GOT3 (cell line): ENCODE data around the gene SKOR1.

Source experiments
- DNase-seq: peaks from one replicate; lab custom pipeline; 2025; ENCODE audit warnings: mixed read lengths; lab: John Stamatoyannopoulos, UW

SKOR1 gene

DNA sequence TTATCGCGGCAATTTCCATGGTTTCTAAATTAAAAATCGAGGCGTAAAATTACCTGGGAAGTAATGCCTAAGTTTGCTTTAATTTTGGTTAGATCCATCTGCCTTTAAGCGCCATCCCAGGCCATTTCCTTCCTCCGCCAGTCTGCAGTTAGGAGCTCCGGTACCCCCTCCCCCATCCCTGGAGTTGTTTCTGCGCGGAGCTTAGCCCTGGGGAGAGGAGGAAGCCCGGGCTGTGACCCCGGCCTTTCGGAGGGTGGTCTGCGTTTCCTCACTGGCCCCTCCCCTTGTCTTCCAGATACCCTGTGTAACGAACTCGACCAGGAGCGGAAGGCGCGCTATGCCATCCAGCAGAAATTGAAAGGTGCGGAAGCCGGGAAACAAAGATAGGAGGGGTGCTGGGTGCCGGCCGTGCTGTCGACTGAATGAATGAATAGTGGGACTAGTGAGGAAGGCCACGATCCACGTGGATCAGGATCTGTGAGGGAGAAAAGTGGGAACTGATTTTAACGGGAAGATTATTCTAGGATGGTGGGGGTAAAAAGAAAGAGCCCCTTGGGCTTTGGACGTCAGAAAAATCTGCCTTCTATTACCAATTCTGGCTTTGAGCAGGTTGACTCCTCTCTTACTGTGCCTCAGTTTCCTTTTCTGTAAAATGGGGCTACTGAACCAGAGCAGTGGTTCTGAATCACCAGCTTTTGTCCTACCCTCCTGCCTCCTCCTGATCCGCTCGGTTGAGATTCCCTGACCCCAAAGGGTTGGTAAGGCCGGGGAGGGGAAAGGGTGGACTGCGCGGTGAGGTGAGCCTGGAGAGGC, 7.8 kb downstream of the SKOR1 start:
- DNase-seq: no peak

DNA sequence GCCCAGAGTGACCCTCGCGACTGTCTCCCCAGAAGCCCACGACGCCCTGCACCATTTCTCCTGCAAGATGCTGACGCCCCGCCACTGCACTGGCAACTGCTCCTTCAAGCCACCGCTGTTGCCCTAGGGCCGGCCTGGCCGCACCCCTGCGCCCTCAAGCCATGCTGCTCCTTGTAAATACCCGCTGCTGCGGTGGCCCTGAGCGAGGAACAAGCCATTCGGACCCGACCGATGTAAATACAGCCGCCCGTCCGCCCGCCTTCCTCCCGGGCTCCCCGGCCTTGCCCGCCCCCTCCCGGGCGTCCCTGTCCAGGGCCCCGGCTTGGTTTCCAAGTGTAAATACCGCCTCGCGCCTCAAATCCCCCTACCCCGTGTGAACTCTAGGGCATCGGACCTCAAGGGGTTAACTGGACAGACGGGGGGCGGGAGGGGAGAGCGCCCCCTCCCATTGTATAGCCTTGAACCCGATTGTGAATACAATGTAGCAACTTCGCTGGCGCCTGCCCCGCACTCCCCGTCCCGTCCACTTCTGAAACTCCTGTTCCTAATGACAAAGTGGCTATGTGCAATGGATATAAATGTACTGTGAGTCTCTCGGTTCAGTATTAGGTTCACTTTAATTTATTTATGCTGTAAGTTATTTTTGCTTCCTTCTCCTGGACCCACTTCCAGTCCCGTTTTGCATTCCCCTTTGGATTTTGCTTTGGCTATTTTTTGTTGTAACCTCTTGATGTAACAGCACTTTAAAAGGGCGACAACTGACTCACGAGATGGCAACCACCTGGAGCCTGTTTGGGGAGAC, 8.6 kb downstream of the SKOR1 start:
- no peak for DNase-seq

DNA sequence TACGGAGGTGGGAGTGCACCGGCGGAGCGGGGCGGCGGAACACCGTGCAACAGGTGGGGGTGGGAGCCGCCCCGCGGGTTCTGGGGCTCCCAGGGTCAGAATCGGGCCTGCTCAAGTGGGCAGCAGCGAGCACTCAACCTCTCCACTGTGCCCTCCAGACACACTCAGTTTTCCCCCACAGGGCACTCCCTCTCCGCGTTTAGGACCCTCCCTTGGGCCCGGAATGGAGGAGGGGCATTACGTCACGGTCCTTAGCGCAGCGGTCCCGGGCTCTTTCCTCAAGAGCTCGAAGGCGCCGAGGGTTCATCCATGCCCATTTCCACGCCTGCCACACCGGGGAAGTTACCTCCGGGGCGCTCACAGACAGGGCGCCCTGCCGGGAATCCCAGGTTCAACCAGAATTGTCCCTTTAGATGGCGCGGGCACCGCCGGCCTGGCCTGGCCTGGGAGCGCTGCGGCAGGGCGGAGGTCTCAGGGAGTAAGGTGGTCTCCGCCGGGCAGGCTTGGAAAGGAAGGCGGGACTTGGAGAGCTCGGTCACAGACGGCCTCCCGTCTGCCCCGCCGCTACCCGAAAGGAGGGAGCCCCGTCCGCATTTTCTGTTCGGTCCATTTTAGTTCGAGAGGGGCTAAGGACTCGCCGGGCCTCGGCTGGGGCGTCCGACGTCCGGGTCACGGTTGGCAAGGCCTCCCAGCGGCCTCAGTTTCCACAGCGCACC, 9.4 kb downstream of the SKOR1 start:
- no peak for DNase-seq

DNA sequence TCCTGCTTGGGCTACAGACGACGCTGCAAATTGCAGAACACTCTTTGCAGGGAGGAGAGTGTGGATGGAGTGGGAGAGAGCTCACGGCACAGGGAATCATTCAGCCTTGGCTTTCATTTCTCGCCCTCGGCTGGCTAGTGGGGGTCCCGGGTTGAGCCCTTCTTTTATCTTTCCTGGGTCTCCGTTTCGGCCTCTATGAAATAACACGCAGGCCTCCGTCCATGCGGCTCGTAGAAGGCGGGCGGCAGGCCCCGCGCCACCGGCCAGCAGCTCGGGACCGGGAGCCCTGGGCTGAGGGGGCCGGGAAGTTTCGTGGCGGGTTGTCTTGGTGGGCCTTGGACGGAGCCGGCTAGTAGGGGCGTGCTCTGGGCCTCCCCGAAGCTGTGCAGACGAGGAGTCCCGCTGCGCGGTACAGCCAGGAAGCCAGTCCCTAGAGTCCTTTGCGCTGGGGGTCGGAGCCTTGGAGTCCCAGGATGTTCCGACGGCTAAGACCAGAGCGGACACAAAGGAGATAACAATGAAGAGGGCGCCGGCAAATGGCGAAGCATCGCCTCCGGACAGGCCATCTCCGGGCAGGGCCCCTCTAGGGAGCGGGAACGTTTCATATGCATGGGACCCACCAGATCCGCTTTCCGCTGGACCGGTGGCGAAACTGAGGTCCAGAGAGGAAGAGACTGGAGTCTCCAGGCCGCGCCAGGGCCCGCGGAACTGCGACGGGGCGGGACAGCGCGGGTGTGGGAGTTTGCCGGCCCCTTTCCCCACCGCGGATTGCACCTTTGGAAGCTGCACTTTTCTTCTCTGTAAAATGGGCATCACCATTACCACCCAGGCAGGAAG, 10.2 kb downstream of the SKOR1 start:
- no peak for DNase-seq

DNA sequence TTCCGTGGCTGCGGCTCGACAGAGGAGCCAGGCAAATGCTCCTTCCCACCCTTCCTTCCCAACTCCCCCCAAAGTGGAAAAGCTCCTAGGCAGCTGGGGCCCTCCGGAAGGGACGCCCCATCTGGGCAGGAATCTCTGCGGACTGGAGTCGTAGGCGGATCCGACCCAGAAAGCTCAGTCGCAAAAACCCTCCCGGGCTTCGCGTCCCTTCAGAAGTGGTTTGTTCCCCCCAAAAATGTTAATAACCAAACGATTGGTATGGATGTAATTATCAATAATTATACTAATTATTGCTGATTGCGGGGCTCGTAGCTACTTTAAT, 10.8 kb downstream of the SKOR1 start:
- DNase-seq: no peak

DNA sequence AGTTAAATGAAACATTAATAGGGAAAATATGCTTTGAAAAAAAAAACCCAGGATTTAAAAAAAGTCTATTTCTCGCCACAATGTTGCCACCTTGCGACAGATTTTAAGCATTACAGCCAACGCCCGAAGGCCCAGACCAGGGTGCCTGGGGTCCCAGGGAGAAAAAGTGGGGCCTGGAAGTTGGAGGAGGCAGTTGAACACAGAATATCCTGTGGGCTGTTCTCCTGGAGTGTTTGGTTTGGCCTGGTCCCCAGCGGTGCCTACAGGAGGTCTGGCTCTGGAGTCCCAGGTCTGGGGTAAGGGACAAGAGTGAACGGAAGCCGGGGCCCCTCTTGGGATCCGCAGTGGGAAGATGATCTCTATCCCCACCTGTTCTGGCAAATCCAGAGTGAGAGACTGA, 11.2 kb downstream of the SKOR1 start:
- no peak for DNase-seq

DNA sequence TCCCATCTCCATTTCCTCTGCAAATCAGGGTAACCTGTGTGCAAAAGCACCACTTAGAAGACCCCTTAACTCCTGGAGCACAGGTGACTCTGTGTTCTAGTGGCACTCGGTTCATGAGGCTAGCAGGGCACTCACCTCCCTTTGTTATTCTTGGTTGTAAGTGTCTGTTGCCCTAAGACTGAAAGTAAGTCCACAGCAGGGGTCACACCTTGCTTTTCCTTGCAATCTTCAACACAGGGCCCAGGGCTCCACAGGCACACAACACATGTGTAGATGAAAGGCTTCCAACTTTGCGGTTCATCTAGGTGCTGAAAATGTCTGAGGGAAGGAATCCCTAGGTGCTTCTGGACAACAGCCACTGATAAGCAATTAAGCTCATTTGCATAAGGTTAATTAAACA, 11.6 kb downstream of the SKOR1 start:
- DNase-seq: no peak

DNA sequence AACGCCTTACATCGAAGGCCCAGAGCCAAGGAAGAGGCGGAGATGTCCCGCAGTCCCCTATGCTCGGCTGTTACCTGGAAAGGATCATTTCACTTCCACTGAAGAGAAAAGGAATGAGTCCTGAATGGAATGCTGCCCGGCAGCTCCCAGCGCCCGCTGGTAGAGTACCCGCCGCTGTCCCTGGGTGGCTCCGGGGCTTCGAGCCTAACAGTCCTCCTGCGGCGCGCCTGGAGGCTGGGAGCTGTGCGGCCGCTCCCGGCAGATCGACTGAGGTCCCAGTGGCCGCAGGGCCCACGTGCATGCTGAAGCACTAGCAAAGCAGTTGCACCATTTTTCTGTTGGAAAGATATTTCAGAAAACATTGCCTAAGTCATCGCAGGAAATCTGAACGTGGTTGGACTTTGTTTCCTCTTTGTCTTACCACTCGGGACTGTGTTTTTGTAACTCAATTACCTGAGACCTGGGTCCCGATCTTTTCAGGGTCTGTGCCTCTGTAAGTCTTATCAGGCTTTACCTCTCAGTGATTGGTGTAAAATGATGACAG, 13.6 kb downstream of the SKOR1 start:
- DNase-seq: no peak

DNA sequence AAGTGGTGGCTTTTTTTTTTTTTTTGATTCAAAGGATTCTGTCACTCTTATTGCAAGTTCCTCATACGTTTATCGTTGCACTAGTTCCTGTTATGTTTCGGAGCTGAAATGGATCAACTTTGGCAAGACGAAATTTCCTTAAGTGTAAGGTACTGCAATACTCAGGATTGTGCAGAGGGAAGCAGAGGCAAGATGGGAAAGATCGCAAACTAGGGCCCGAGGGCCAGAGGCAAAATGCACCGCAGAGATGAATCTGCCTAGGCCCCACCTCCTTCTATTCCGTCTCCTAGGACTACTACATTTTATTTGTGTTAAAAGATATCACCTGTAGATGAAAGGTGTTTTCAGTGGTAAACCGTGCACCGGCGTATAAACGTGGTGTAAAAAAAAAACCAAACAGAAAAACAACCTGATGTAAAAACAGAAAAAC, 14.2 kb downstream of the SKOR1 start:
- DNase-seq: peak; percentile 54

DNA sequence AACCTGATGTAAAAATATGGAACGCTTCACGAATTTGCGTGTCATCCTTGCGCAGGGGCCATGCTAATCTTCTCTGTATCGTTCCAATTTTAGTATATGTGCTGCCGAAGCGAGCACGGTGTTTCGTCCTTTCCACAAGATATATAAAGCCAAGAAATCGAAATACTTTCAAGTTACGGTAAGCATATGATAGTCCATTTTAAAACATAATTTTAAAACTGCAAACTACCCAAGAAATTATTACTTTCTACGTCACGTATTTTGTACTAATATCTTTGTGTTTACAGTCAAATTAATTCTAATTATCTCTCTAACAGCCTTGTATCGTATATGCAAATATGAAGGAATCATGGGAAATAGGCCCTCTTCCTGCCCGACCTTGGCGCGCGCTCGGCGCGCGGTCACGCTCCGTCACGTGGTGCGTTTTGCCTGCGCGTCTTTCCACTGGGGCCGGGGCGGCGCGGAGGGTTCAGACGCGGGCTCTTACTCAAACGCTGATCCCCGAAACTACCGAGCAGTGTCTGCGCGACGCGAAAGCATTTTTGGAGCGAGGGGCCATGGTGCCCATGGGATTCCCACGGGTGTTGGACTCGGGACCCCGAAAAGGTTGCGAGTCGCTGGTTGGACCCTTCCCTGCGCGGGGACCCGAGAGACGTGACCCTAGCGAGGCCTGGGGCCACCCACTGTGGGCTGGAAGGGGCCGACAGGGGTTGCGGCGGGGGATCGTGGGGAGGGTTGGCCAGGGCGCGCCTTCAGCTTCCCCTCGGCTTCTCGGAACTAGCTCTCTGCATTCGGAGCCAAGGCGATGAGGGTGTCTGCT, 14.8 kb downstream of the SKOR1 start, which contains the start of gene RNU6-1:
RNU6-1 (minus strand) TSS at position 117 of the 820 bp plus-strand sequence.
- peak; percentile 60 for DNase-seq

DNA sequence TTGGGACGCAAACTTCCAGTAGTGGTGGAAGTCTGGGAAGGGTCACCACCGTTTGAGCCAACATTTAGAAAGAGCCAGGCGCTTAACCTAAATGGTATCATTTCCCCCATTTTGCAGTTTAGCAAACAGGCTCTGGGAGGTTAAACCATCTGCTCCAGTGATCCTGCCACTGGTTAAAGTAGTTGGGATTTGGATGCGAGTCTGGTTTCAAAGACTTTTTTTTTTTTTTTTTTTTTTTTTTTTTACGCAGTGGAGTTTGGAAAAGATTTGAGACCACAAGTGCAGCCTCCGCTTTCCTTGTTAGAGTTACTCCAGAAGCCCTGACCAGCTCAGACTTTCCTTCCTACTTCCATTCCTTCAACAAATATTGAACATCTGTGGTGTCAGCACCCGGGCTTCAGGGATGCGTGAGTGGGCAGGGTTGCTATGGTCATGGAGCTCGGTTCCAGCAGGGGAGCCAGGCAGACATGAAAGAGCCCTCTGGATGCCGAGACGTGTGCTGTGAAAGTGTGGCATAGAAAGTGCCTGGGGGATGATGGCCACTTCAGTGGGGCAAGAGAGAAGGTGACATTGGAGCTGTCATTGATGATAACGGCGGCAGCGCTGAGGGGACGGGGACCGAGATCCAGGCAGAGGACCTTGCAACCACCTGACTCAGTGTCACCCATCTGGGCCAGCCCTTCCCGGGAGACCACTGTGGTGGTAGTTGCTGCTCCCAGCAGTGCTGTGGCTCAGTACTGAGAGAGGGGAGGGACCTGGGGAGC, 15.6 kb downstream of the SKOR1 start:
- no peak for DNase-seq

DNA sequence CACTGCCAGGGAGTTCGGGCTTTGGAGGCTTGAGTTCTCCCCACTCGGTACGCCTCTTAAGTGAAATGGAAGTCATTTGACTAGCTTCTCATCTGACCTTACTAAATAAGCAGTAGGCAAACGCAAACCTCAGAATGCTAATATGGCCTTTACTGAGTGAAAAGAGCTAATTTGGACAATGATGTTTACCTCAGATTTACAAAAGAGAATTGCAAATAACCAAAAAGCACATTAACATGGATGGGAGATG, 16.1 kb downstream of the SKOR1 start:
- no peak for DNase-seq

DNA sequence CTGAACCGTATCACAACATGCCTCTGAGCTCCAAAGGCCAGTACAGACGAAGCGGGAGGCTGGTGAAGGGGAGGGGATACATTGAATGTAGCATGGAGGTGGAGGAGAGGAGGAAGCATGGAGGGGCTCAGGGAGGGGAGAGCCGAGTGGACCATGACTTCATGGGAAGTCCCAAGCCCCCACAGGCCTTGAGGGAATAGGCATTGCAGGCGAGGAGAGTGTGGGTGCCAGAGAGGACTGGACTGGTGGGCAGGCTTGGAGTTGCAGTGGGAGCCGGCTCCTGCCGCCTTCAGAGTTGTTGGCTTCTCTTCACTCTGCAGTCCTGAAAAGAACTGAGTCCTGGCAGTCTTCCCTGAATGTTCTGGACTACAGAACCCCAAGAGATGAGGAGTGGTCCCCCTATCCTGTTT, 17.8 kb downstream of the SKOR1 start:
- no peak for DNase-seq

DNA sequence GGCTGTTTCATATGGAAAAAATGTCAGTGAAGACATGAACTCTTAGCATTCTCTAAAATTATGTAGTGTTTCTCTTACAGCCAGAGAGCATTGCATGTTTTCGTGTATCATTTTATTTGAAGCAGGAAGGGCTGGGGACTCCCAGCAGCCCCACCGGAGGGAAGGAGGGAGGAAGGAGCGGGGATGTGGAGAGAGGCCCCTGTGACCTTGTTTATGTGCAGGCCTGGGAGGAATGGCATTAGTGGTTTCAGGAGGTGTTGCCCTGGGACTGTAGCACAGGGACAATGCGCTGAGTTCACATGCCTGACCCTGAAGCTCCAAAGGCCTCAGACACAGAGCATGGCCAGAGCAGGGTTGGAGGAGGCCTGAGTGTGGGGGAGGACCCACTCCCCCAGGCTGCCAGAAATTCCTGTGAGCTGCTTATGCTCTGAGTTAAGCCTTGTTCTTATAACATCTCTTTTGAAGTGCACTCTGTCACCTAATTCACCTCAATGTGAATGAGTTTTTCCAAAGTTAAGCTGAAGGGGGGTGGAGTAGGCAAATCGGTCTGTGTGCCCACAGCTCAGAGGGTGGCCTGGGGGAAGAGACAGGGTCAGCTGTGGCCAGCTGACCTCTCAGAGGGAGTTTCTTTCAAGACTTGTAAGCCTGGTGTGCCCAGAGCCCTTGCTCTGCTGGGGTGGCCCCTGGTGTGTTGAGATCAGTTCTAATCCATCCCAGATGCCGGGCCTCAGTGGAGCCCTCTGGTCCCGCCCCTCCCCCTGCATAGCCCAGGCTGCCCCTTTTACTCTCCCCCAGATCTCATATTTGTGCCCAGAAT, 18.5 kb downstream of the SKOR1 start:
- DNase-seq: no peak

DNA sequence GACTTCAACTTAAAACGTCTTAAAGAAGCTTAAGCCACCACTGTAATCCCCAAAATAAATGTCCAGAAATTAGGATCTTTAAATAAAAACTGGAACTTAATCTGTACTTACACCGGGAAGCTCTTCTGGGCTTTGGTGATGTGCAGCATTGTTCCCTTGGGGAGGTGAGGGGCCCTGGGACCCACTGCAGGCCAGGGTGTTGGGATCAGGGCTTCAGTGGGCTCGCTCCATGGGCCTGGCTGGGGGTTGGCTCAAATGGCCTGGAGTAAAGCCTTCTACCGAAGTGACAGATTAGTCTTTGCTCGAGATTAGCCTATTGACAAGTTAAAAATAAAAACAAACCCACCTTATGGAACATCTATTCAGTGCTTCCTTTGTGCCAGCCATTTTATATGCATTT, 20.7 kb downstream of the SKOR1 start:
- DNase-seq: no peak

DNA sequence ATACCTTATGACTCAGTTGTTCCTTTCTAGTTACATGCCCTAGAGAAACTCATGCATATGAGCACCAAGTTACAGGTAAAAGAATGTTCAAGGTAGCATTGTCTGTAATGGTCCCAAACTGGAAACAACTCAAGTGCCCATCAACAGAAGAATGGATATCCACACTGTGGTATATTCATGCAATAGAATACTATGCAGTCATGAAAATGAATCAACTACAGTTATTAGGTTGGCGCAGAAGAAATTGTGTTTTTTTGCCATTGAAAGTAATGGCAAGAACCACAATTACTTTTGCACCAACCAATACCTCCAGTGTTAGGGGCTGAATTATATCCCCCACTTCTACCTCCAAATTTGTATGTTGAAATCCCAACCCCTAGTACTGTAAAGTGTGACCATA, 24.2 kb downstream of the SKOR1 start:
- no peak for DNase-seq

DNA sequence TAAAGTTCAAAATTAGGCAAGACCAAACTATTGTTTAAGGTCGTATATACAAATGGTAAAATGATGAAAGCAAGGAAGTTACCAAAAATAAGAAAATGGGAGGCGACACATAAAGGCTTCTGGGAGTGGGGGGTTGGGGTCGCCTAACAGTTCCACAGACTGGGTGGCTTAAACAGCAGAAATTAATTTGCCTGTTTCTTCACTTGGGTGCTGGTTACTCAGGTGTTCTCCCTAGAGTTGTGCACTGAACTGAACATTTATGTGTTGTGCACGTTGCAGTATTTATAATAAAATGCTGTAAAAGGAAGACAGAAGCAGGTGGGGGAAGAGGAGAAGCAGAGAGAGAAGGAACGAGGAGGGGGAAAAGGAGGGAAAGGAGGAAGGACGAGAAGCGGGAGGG, 25.0 kb downstream of the SKOR1 start:
- DNase-seq: no peak

DNA sequence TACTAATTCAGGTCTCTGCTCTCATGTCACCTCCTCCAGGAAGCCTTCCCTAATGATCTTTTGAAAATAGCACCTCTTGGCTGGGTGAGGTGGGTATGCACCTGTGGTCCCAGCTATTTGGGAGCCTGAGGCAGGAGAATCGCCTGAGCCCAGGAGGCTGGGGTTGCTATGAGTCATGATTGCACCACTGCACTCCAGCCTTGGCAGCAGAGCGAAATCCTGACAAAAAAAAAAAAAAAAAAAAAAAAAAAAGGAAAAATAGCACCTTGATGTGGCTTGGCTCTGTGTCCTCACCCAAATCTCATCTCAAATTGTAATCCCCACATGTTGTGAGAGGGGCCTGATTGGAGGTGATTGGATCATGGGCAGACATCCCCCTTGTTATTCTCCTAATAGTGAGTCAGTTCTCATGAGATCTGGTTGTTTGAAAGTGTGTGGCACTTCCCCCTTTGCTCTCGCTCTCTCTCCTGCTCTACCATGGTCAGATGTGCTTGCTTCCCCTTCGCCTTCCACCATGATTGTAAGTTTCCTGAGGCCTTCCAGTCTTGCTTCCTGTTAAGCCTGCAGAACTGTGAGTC, 25.8 kb downstream of the SKOR1 start:
- no peak for DNase-seq

DNA sequence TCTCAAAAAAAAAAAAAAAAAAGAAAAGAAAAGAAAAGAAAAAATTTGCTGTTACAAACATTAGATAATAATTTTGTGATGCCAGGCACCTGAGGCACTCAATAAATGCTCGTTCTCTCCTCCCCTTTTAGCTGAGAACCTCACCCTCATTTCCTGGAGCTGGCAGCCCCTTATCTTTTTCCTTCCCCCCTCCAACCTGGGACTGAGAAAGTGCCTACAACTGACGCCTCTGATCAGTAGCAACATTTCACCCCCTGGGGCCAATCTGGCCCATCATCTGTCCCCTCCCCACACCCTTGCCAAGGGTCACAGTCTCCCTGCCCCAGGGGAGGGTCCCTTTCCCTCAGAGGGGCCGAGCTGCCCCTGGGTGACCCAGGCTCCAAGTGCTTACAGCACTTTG, 27.1 kb downstream of the SKOR1 start:
- no peak for DNase-seq
